Transverse colon (tissue), 3 donors: ENCODE data around the gene PNPLA1.

ENCODE experiments used
- CTCF ChIP-seq, 5 experiments: fragments of 200-600 bp in 3 of 5; fragments of 450-650 bp in 2 of 5; sonication (generic) in 3 of 5; IDR thresholded peaks; 1 replicate in 2 of 5; 2 replicates in 3 of 5; pipeline ENCODE4 v1.5.1; 2016 to 2017; ENCODE audit warnings: antibody characterized with exemption in 5 of 5, inconsistent platforms in 3 of 5, mild to moderate bottlenecking in 2 of 5, moderate library complexity in 1 of 5
- EP300 ChIP-seq: sonication (generic); formaldehyde crosslinking; IDR thresholded peaks from one replicate; pipeline ENCODE4 v1.6.1; 2017; ENCODE audit warnings: antibody characterized with exemption, low read depth

GRCh38 chr6:36355819-36356218, 86.0 kb downstream of the PNPLA1 start:
- TF ChIP-seq EP300 (no peak), CTCF (IDR thresholded peaks at IDR 0.05) (no peak)
